Smooth muscle cell of the brain vasculature (primary cell): ENCODE measurements around the gene CEP85L.
A peak's percentile ranks its signal among the peaks of the same experiment; 100 is the strongest.

Source experiments
- DNase-seq: peaks from one replicate; pipeline ENCODE4 v3.0.0-alpha.2; 2012; ENCODE audit warnings: low read depth, low spot score

CEP85L gene

GRCh38 chr6:118579786-118580185, 71.6 kb downstream of the CEP85L start:
- DNase-seq, result no peak

DNA sequence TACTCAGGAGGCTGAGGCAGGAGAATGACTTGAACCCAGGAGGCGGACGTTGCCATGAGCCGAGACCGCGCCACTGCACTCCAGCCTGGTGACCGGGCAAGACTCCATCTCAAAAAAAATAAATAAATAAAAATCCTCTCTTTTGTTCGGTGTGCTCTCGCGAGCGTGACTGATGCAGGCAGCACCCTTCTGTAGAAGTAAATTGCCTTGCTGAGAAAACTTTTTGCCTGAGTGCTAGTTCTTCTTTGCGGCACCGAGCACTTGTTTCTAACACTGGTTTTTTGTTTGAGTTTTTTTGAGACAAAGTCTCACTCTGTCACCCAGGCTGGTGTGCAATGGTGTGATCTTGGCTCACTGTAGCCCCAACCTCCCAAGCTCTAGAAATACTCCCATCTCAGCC, 72.8 kb downstream of the CEP85L start:
- DNase-seq, result no peak

- no peak for DNase-seq
Measured at GRCh38 chr6:118577972-118578371, 73.4 kb downstream of the CEP85L start.

GRCh38 chr6:118574051-118574865, 77.1 kb downstream of the CEP85L start:
- DNase-seq, result no peak

DNA sequence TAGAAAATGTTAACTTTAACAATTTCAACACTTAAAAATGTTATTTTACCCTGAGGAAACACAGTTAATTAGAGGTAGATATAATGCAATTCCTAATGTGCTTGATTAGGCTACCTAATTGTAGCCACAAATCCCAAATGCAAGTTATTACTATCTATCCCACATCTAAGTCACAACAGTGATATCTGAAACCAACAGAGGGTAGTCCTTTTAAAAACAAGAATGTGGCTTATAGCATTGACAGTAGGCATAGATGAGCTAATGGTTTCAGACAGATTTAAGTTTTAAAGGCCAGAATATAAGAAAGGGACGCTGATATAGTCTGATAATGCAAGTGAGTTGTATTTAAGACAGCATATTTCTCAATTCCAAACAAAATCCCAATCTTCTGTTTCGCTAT, 80.3 kb downstream of the CEP85L start:
- no peak for DNase-seq

DNA sequence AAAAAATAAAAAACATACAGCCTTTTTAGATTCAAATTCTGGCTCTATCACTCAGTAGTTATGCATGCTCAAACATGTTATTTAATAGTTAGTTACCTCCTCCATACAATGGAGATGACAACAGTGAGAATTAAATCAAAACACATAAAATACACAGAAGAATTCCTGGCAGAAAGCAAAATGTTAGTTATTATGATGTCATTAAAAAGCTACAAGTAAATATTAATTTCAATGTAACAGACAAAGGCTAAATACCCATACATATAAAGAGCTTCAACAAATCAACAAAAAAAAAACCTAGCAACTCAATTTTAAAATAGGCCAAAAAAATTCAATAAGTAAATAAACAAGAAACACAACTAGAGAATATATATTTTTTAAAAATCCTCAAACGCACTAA, 81.9 kb downstream of the CEP85L start:
- no peak for DNase-seq

- DNase-seq, result no peak
Measured at GRCh38 chr6:118567974-118568373, 83.4 kb downstream of the CEP85L start.

- DNase-seq, result no peak
Measured at GRCh38 chr6:118565311-118565960, 86.0 kb downstream of the CEP85L start.

DNA sequence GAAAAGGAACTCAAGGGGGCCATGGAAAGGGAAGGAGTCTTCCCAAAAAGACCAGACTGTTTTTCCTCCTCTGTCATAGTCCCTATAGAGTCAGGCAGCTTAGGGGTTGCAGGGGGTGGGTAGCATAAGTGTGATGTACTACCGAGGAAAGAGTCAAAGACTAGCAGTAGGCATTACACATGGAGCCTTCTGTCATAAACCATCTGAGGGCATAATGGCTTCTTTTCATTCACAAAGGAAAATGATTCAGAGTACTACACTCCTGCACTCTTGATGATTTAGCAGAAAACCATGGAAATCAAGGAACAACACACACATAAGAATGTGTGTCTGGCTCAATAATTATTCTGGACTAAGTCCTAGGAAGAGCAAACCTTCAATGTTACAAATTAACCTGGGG, 88.4 kb downstream of the CEP85L start:
- no peak for DNase-seq

DNA sequence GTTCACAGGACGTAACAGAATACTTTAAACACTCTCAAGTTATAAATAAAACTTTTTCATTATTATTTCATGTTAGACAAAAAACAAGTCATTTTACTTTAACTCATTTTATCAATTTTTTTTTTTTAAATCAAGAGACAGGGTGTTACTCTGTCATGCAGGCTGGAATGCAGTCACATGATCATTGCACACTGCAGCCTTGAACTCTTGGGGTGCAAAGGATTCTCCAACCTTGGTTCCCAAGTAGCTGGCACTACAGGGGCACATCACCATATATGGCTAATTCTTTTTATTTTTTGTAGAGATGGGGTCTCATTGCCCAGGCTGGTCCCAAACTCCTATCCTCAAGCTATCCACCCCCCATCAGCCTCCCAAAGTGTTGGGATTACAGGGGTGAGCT, 89.1 kb downstream of the CEP85L start:
- DNase-seq, result no peak

DNA sequence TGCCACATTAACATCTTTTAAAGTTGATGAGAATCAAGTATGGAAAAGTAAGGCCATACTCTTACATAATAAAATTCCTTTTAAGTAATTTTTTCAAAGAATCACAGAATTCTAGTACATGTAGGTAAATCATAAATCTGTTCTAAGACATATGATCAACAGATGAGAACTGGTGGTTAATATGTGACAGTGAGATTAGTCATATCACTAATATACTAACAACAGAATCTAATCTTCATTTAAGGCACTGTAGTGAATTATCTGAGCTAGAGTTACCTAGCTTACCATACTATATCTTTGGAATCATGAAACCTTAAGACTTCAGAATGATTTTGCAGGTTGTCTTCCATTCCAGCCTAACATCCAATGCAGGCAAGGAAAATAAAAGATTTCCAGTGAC, 91.7 kb downstream of the CEP85L start:
- no peak for DNase-seq

GRCh38 chr6:118558464-118559217, 92.8 kb downstream of the CEP85L start:
- peak; percentile 32 for DNase-seq

DNA sequence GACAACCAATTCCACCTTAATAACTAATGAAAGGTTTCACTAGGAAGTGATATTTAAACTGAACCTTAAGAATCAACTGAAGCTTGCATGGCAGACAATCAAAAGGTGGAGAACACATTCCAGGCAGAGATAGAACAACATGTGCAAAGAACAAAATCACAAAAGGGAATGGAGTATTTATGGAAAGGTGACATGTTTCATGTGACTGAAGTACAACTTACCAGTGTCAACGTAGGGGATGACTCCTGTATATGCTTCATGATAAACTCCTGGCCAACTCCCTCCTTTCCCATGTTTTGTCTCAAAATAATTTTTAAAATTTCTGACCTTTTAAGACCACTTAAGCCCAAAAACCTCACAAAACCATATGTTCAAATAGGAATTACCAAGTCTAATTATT, 96.7 kb downstream of the CEP85L start:
- no peak for DNase-seq

- no peak for DNase-seq
Measured at GRCh38 chr6:118553132-118553531, 98.3 kb downstream of the CEP85L start.

DNA sequence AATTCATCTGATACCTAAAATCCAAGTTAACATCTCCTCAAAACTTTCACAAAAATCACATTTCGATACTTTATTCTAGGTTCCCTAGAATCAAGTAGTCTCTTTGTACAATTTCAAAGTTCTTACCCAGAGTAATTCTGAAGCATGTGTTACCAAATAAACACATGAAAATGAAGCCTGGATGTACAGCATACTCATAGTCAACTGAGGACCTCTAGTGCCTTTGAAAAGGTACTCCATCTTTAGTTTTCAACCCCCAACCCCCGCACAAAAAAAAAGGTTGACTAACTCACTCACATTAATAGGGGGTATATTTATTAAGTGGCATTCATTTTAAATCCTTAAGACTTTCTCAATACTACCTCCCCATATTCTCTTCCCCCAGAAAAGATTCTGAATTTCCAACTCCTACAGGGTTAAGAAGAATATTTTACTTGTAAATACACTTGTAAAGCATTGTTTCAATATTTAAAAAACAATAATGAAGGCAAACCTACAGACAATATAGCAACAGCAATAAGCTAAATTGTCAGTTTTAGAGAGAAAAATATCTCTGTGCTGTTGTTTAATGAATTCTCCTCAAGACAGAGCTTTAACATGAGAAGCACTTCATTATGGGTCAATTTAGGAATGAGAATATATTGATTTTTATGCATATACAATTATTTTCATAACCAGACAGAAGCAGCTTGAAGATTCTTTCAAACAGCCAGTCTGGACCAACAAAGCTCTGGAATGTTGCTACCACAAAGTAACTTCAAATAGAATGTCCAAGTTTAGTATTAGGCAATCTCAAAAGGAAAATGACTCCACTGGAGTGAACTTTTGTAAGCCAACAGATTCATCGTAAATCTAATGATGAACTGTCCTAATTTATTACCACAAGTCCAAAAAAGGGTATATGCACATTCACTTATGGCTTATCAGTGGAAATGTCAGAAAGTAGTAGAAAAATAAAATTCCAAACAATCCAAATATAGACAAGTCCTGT, 100.0 kb downstream of the CEP85L start:
- DNase-seq, result no peak

DNA sequence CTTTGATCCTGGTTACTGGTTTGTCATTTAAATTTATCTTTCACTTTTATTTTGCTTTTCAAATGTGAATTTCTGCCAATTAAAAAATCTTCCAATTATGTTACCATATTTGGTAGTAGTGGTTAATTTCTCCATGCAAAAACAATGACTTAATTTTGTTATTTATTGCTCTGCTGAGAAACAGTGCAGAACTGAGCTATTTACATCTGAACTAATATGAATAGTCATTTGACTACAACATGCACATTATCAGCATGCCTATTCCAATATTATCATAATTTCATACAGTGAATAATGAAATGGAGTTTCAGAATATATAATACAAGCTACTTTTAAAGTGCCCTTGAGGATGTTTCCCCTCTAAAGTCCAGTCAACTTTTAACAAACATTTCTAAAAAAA, 102.8 kb downstream of the CEP85L start:
- DNase-seq, result no peak

- DNase-seq, result no peak
Measured at GRCh38 chr6:118548136-118548535, 103.3 kb downstream of the CEP85L start, which contains the start of gene PLN. Gene PLN (plus strand): TSS chr6:118548296. CDS start chr6:118558922, 10,626 bp downstream.

GRCh38 chr6:118546880-118547218, 104.5 kb downstream of the CEP85L start:
- no peak for DNase-seq

DNA sequence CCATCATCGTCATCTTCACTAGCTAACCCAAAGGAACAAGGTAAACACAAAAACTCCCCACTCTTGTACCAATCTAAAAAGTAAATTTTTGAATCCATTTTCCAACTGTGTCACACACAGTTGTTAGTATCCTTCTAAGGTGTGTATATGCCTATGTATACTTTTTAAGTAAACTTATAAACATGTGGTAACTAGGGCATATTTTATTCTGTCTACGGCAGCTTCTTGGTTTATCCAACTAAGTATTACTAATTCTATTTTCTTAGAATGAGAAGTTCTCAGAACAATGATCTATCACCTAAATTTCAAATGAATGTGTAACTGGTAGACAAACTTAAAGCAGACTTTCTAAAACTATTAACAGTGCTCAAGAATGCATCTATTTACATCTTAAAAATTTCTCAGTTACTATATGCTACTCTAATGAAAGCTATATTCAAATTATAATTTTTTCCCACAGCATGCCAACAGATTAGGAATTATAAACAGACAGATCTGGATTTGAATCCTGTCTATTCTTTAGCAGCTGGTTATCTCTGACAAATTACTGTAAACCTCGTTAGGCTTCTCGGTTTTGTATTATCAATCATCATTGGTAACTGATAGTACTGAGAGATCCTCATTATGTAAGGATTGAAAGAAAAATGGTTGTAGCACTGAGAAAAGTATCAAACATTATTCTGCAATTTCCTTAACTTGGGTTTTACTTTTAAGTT, 105.1 kb downstream of the CEP85L start:
- DNase-seq, result no peak

- DNase-seq, result no peak
Measured at GRCh38 chr6:118544105-118544504, 107.3 kb downstream of the CEP85L start.
